ENCODE data around the gene KCNH2. TPM values are rescaled to one million over a fixed set of nuclear protein-coding genes. Genes with fewer than 3 reads are reported as not detected.

KCNH2 gene
- total and polyA plus RNA-seq, 2 donors (not counting 1 experiment from before 2014, with no cell fraction given): 0.86 to 2.7 TPM

GRCh38 chr7:150898475-150899011 lies 79.6 kb downstream of the KCNH2 start:
- peak overlapping the region in 2 of 5 experiments; percentile 29 to 39 for H3K4me3 ChIP-seq (ENCODE audit: control extremely low read depth in 1 of 5, extremely low read depth in 1 of 5, insufficient read depth in 1 of 5, low read depth in 2 of 5, low read length in 4 of 5)
- 8% methylated on average over 20 of the region's 22 CpGs for WGBS (ENCODE audit: insufficient coverage)
- Mint-ChIP-seq H3K27me3 (peaks cover 44% of the 10 kb centered on the region), H3K27ac (peak overlapping the region; percentile 28), H3K9me3 (ENCODE audit: insufficient read depth) (peaks cover 2% of the 10 kb centered on the region), H3K4me1 (peaks cover 38% of the 10 kb centered on the region), H3K4me3 (peak overlapping the region; percentile 51)
- H3K4me1 ChIP-seq (ENCODE audit: control insufficient read depth in 2 of 2, insufficient read depth in 2 of 2, low read length in 2 of 2): peaks cover 26 to 55% of the 10 kb centered on the region in 2 donors
- H3K27ac ChIP-seq (ENCODE audit: low read length in 2 of 2): peak overlapping the region in 1 of 2 donors; percentile 81
- DNase-seq (peak; percentile 79), ATAC-seq (ENCODE audit: low read depth) (peak; percentile 70)
- ChIA-PET CTCF (interaction anchor here (0.6 to 3.2 kb wide), 22 partner anchors 10 to 450 kb away, joined by 3 to 36 read pairs (median 4); partner anchors contain the start of gene GIMAP2), POLR2A (interaction anchor here (0.5 kb wide), 1 partner anchor 489 kb away, joined by 7 read pairs; no protein-coding TSS in a partner anchor)
- H3K9ac ChIP-seq (ENCODE audit: low read length): peak overlapping the region; percentile 44
- no peaks in the 10 kb centered on the region for H3K36me3 ChIP-seq (replicated peaks in 1 of 2; ENCODE audit: control extremely low read depth in 1 of 2, control insufficient read depth in 1 of 2, extremely low read depth in 1 of 2, insufficient read depth in 2 of 2, low read length in 1 of 2)
- intact Hi-C loops (cut with micrococcal nuclease): loop anchor here (1.0 to 5.0 kb wide), 3 partner anchors 90 to 451 kb away; no protein-coding TSS in a partner anchor
- TF ChIP-seq EZH2 (IDR thresholded peaks at IDR 0.05; ENCODE audit: borderline replicate concordance, insufficient read depth, low read depth, low read length, poor library complexity, severe bottlenecking) (no peak), CTCF (IDR thresholded peaks at IDR 0.05) (peak; percentile 96)
- peaks cover 0 to 14% (median 5%) of the 10 kb centered on the region in 3 donors for H3K9me3 ChIP-seq (ENCODE audit: control extremely low read depth in 1 of 3, control insufficient read depth in 2 of 3, insufficient read depth in 1 of 3, low read length in 2 of 3)
- H3K4me2 ChIP-seq (replicated peaks; ENCODE audit: low read depth, low read length, poor library complexity, severe bottlenecking): peak overlapping the region; percentile 64
- no peaks in the 10 kb centered on the region for H3K79me2 ChIP-seq (ENCODE audit: control insufficient read depth, insufficient read depth, low read length)
- H2AFZ ChIP-seq (ENCODE audit: insufficient read depth, low read depth, low read length, poor library complexity, severe bottlenecking): peak overlapping the region; percentile 72
- peaks cover 0 to 18% (median 9%) of the 10 kb centered on the region in 4 experiments for H3K27me3 ChIP-seq (replicated peaks in 1 of 4; ENCODE audit: control extremely low read depth in 1 of 4, control insufficient read depth in 3 of 4, insufficient read depth in 4 of 4, low read length in 3 of 4)
- no peaks in the 10 kb centered on the region for H4K20me1 ChIP-seq (ENCODE audit: control insufficient read depth, insufficient read depth, low read length, poor library complexity, severe bottlenecking)
